ENCODE data around the gene PSD4. TPM values are rescaled to one million over a fixed set of nuclear protein-coding genes. Genes with fewer than 3 reads are reported as not detected.

Gene PSD4
- total and polyA plus RNA-seq, 4 experiments from 2014 or later: 11.9 to 101 (median 66.4) TPM

- Histone ChIP-seq H3K27me3 (ENCODE audit: insufficient read depth, low read length) (no peaks in the 10 kb centered on the region), H3K9me3 (ENCODE audit: control insufficient read depth in 1 of 2, low read length in 2 of 2) (no peaks in the 10 kb centered on the region), H3K36me3 (ENCODE audit: insufficient read depth, low read length) (no peaks in the 10 kb centered on the region), H3K4me1 (ENCODE audit: insufficient read depth, low read length) (peaks cover 38% of the 10 kb centered on the region), H3K27ac (ENCODE audit: low read depth, low read length) (no peak overlapping the region), H3K4me3 (ENCODE audit: low read length in 2 of 2) (no peak overlapping the region)
- ChIA-PET CTCF (ENCODE audit: partially characterized antibody) (interaction anchor here (0.7 to 8.1 kb wide), 8 partner anchors 8 to 86 kb away, joined by 3 to 82 read pairs (median 6); partner anchors contain the start of gene PSD4), POLR2A (ENCODE audit: partially characterized antibody) (interaction anchor here (6.4 kb wide), 1 partner anchor 11 kb away, joined by 77 read pairs; the partner anchor contains the start of gene PSD4)
- H3K36me3 Mint-ChIP-seq: peaks cover 0 to 4% of the 10 kb centered on the region in 2 donors
- H3K27me3 Mint-ChIP-seq: no peaks in the 10 kb centered on the region
- intact Hi-C loops (cut with micrococcal nuclease): no loop called here
- peaks cover 30 to 55% (median 46%) of the 10 kb centered on the region in 4 donors for H3K4me1 Mint-ChIP-seq
- H3K27ac Mint-ChIP-seq: peak overlapping the region in 4 of 7 donors; percentile 2 to 38 (median 15)
- H3K4me3 Mint-ChIP-seq: peak overlapping the region in 1 of 8 donors; percentile 3
- no peaks in the 10 kb centered on the region for H3K9me3 Mint-ChIP-seq
- no peak for DNase-seq
These were observed 10.9 kb upstream of the PSD4 start for GRCh38 chr2:113162869-113163268.

GRCh38 chr2:113164215-113164929, 9.4 kb upstream of the PSD4 start:
- DNase-seq: no peak
- no peaks in the 10 kb centered on the region for H3K27me3 ChIP-seq (ENCODE audit: insufficient read depth, low read length)
- peaks cover 36 to 55% (median 47%) of the 10 kb centered on the region in 4 donors for H3K4me1 Mint-ChIP-seq
- H3K27ac ChIP-seq (ENCODE audit: low read depth, low read length): no peak overlapping the region
- H3K4me3 Mint-ChIP-seq: no peak overlapping the region
- intact Hi-C loops (cut with micrococcal nuclease): no loop called here
- H3K9me3 ChIP-seq (ENCODE audit: control insufficient read depth in 1 of 2, low read length in 2 of 2): no peaks in the 10 kb centered on the region
- POLR2A ChIA-PET (ENCODE audit: partially characterized antibody): interaction anchor here (1.3 to 6.4 kb wide), 3 partner anchors 10 to 71 kb away, joined by 3 to 77 read pairs (median 4); partner anchors contain the start of gene PSD4
- no peaks in the 10 kb centered on the region for H3K36me3 Mint-ChIP-seq
- H3K36me3 ChIP-seq (ENCODE audit: insufficient read depth, low read length): no peaks in the 10 kb centered on the region
- H3K27ac Mint-ChIP-seq: peak overlapping the region; percentile 20 to 88 (median 78)
- CTCF ChIA-PET (ENCODE audit: partially characterized antibody): interaction anchor here (0.9 to 8.1 kb wide), 6 partner anchors 10 to 85 kb away, joined by 3 to 82 read pairs (median 6); partner anchors contain the start of gene PSD4
- H3K27me3 Mint-ChIP-seq: no peaks in the 10 kb centered on the region
- H3K4me3 ChIP-seq (ENCODE audit: low read length in 2 of 2): no peak overlapping the region
- H3K4me1 ChIP-seq (ENCODE audit: insufficient read depth, low read length): peaks cover 39% of the 10 kb centered on the region
- H3K9me3 Mint-ChIP-seq: peaks cover 0 to 2% (median 0%) of the 10 kb centered on the region in 8 donors

- H3K27ac Mint-ChIP-seq: peak overlapping the region in 6 of 7 donors; percentile 55 to 97 (median 80)
- H3K4me1 Mint-ChIP-seq: peaks cover 40 to 61% (median 52%) of the 10 kb centered on the region in 4 donors
- Histone ChIP-seq H3K27ac (ENCODE audit: low read depth, low read length) (no peak overlapping the region), H3K4me3 (ENCODE audit: low read length in 2 of 2) (no peak overlapping the region), H3K27me3 (ENCODE audit: insufficient read depth, low read length) (no peaks in the 10 kb centered on the region), H3K4me1 (ENCODE audit: insufficient read depth, low read length) (peaks cover 46% of the 10 kb centered on the region), H3K9me3 (ENCODE audit: control insufficient read depth in 1 of 2, low read length in 2 of 2) (no peaks in the 10 kb centered on the region), H3K36me3 (ENCODE audit: insufficient read depth, low read length) (no peaks in the 10 kb centered on the region)
- ChIA-PET CTCF (ENCODE audit: partially characterized antibody) (interaction anchor here (0.9 to 8.1 kb wide), 6 partner anchors 9 to 85 kb away, joined by 3 to 82 read pairs (median 6); partner anchors contain the start of gene PSD4), POLR2A (ENCODE audit: partially characterized antibody) (interaction anchor here (1.3 to 12.8 kb wide), 5 partner anchors 7 to 70 kb away, joined by 3 to 209 read pairs (median 4); partner anchors contain the start of gene PSD4)
- no peaks in the 10 kb centered on the region for H3K27me3 Mint-ChIP-seq
- DNase-seq: no peak
- H3K9me3 Mint-ChIP-seq: peaks cover 0 to 2% (median 0%) of the 10 kb centered on the region in 8 donors
- H3K36me3 Mint-ChIP-seq: no peaks in the 10 kb centered on the region
- H3K4me3 Mint-ChIP-seq: no peak overlapping the region
- intact Hi-C loops (cut with micrococcal nuclease): no loop called here
These were observed 8.7 kb upstream of the PSD4 start for GRCh38 chr2:113164930-113165585.

- intact Hi-C loops (cut with micrococcal nuclease): no loop called here
- Histone ChIP-seq H3K27me3 (ENCODE audit: insufficient read depth, low read length) (no peaks in the 10 kb centered on the region), H3K27ac (ENCODE audit: low read depth, low read length) (peak overlapping the region; percentile 22), H3K4me3 (ENCODE audit: low read length in 2 of 2) (no peak overlapping the region), H3K4me1 (ENCODE audit: insufficient read depth, low read length) (peaks cover 54% of the 10 kb centered on the region), H3K36me3 (ENCODE audit: insufficient read depth, low read length) (no peaks in the 10 kb centered on the region), H3K9me3 (ENCODE audit: control insufficient read depth in 1 of 2, low read length in 2 of 2) (no peaks in the 10 kb centered on the region)
- H3K36me3 Mint-ChIP-seq: peaks cover 0 to 1% of the 10 kb centered on the region in 2 donors
- H3K9me3 Mint-ChIP-seq: peaks cover 0 to 2% (median 0%) of the 10 kb centered on the region in 8 donors
- POLR2A ChIA-PET (ENCODE audit: partially characterized antibody): interaction anchor here (1.7 to 12.8 kb wide), 3 partner anchors 8 to 14 kb away, joined by 4 to 209 read pairs (median 77); partner anchors contain the start of gene PSD4
- CTCF ChIA-PET (ENCODE audit: partially characterized antibody): interaction anchor here (1.0 to 8.1 kb wide), 5 partner anchors 8 to 27 kb away, joined by 3 to 82 read pairs (median 7); partner anchors contain the start of gene PSD4
- H3K4me3 Mint-ChIP-seq: peak overlapping the region in 2 of 8 donors; percentile 12 to 20
- no peak for DNase-seq
- peaks cover 43 to 65% (median 56%) of the 10 kb centered on the region in 4 donors for H3K4me1 Mint-ChIP-seq
- peak overlapping the region; percentile 43 to 97 (median 86) for H3K27ac Mint-ChIP-seq
- no peaks in the 10 kb centered on the region for H3K27me3 Mint-ChIP-seq
These were observed 7.6 kb upstream of the PSD4 start for GRCh38 chr2:113166187-113166645.

- peaks cover 0 to 2% (median 0%) of the 10 kb centered on the region in 8 donors for H3K9me3 Mint-ChIP-seq
- Histone ChIP-seq H3K9me3 (ENCODE audit: control insufficient read depth in 1 of 2, low read length in 2 of 2) (no peaks in the 10 kb centered on the region), H3K36me3 (ENCODE audit: insufficient read depth, low read length) (no peaks in the 10 kb centered on the region), H3K27ac (ENCODE audit: low read depth, low read length) (peak overlapping the region; percentile 56), H3K4me3 (ENCODE audit: low read length in 2 of 2) (peak overlapping the region in 1 of 2 donors; percentile 7), H3K27me3 (ENCODE audit: insufficient read depth, low read length) (no peaks in the 10 kb centered on the region), H3K4me1 (ENCODE audit: insufficient read depth, low read length) (peaks cover 65% of the 10 kb centered on the region)
- no peaks in the 10 kb centered on the region for H3K27me3 Mint-ChIP-seq
- H3K27ac Mint-ChIP-seq: peak overlapping the region; percentile 87 to 98 (median 97)
- peaks cover 0 to 2% of the 10 kb centered on the region in 2 donors for H3K36me3 Mint-ChIP-seq
- H3K4me1 Mint-ChIP-seq: peaks cover 50 to 75% (median 65%) of the 10 kb centered on the region in 4 donors
- H3K4me3 Mint-ChIP-seq: peak overlapping the region; percentile 57 to 89 (median 80)
- DNase-seq: peak in 4 of 5 donors; percentile 29 to 46 (median 34)
- ChIA-PET CTCF (ENCODE audit: partially characterized antibody) (interaction anchor here (0.9 to 8.1 kb wide), 7 partner anchors 9 to 222 kb away, joined by 3 to 82 read pairs (median 5); no protein-coding TSS in a partner anchor), POLR2A (ENCODE audit: partially characterized antibody) (interaction anchor here (1.0 to 12.8 kb wide), 8 partner anchors 7 to 37 kb away, joined by 3 to 209 read pairs (median 7); partner anchors contain the start of gene PSD4)
- intact Hi-C loops (cut with micrococcal nuclease): loop anchor here (1.0 kb wide), 1 partner anchor 8 kb away; no protein-coding TSS in a partner anchor
These were observed 6.4 kb upstream of the PSD4 start for GRCh38 chr2:113167115-113167932.

- H3K4me3 Mint-ChIP-seq: peak overlapping the region; percentile 33 to 89 (median 74)
- peaks cover 48 to 75% (median 65%) of the 10 kb centered on the region in 4 donors for H3K4me1 Mint-ChIP-seq
- H3K27me3 ChIP-seq (ENCODE audit: insufficient read depth, low read length): no peaks in the 10 kb centered on the region
- H3K27me3 Mint-ChIP-seq: no peaks in the 10 kb centered on the region
- peaks cover 0 to 2% of the 10 kb centered on the region in 2 donors for H3K36me3 Mint-ChIP-seq
- intact Hi-C loops (cut with micrococcal nuclease): loop anchor here (1.0 kb wide), 1 partner anchor 7 kb away; no protein-coding TSS in a partner anchor
- peaks cover 0 to 2% (median 0%) of the 10 kb centered on the region in 8 donors for H3K9me3 Mint-ChIP-seq
- peaks cover 66% of the 10 kb centered on the region for H3K4me1 ChIP-seq (ENCODE audit: insufficient read depth, low read length)
- no peak overlapping the region for H3K4me3 ChIP-seq (ENCODE audit: low read length in 2 of 2)
- H3K27ac Mint-ChIP-seq: peak overlapping the region; percentile 87 to 98 (median 97)
- no peak for DNase-seq
- H3K27ac ChIP-seq (ENCODE audit: low read depth, low read length): peak overlapping the region; percentile 56
- CTCF ChIA-PET (ENCODE audit: partially characterized antibody): interaction anchor here (0.9 to 8.1 kb wide), 7 partner anchors 10 to 222 kb away, joined by 3 to 82 read pairs (median 5); no protein-coding TSS in a partner anchor
- H3K9me3 ChIP-seq (ENCODE audit: control insufficient read depth in 1 of 2, low read length in 2 of 2): no peaks in the 10 kb centered on the region
- no peaks in the 10 kb centered on the region for H3K36me3 ChIP-seq (ENCODE audit: insufficient read depth, low read length)
- POLR2A ChIA-PET (ENCODE audit: partially characterized antibody): interaction anchor here (0.5 to 12.8 kb wide), 10 partner anchors 6 to 36 kb away, joined by 3 to 209 read pairs (median 6); partner anchors contain the start of gene PSD4
These were observed 5.8 kb upstream of the PSD4 start for GRCh38 chr2:113167962-113168340.

Data from CD4-positive, alpha-beta memory T cell (primary cell).